HG03108 (cell line): ENCODE data around the gene CEP135.
"Not testable (repeated sequence)": the region's sequence is repeated elsewhere in the genome, so short reads cannot be mapped to it uniquely, and the experiment has no call there.

Experiments
- ATAC-seq: cut with Tn5 transposase; IDR thresholded peaks from one replicate; pipeline ENCODE4 v1.9.1; 2021; ENCODE audit warnings: moderate library complexity; ENCODE audit not compliant: unreplicated experiment

CEP135 gene

DNA sequence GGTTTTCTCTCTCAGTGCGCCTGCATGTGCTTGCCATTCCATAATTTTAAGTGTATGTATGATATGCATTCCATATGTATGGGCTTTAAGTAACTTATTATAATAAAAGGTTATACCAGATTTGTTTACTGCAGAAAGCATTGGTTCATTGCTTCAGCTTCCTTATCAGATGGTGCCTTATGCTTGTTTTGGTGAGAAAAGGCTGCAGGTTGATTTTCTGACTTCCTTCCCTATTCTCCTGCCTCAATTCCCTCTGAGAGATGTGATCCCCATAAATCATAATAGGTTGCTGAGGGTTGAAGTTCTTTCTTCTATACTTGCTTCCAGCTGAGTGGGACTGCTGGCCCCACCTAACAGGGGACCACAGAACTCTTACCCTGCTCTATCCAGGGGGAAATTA lies 10.3 kb upstream of the CEP135 start:
- ATAC-seq = no peak

DNA sequence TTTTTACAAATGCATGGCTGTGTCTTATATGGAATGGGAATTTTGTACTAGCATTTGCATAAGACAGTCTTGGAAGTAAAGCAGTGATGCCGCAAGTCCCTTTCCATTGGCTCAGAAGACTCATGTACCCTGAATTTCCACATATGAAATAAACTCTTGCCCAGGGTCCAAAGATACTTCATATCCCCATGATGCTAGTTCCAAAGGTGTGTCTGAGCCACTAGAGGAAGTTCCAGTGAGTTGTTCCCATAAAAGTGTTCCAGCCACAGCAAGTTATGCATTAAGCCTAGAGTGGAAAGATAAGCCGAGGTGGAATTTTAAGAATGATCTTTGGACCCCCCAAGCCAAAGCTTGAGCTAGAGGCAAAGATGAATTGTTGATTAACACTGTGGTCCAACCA lies 9.3 kb upstream of the CEP135 start:
- ATAC-seq = no peak

- ATAC-seq = no peak
Measured at GRCh38 chr4:55941881-55942396, 6.8 kb upstream of the CEP135 start.

- ATAC-seq = no peak
Measured at GRCh38 chr4:55947254-55947882, 1.4 kb upstream of the CEP135 start.

DNA sequence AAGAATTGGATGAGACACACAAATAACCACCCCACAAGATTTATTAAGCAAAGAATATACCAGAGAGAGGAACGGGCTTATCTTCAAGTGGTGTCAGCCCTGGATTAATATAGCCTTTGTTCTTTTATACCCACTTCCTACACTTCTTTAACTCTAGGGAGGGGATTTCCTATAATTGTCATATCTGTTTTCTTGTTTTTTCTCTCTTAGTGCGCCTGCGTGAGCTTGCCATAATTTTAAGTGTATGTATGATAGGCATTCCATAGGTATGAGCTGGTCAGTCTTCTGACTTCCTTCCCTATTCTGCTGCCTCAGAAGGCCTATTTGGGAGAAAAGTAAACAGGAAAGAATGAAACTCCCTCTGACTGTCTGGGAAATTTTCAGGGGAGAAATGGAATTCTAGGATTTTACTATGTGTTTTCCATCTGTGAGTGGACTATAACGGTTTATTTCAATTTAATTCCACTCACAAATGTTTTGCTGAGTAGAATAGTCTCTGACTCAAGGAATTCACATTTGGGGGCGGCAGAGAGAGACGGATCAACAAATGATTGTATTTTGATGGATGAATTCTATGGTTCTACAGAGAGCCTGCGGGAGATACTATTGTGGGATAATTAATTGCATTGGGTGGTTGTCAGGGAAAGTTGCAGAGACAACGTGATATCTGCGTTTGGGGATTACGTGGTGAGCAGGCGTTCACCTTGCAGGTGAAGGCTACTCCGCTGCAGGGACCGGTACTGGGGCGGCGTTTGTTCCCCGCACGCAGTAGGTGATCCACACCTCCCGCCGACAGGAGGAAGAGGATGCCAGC lies 626 bp upstream of the CEP135 start:
- no peak for ATAC-seq

DNA sequence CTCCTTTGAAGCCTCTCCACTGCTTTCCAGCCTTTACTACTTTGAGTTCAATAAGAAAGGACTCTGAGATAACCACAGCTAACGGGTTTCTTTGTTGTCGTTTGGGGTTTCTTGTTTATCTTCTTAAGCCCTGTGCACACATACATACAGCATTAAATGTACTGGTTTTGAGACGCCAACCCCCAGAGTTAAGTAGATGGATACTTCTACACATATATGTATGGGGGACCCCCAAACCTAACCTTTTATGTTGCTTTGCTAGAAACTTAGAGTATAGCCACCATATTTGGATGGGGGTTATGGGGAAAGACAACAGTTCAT lies 697 bp downstream of the CEP135 start:
- no peak for ATAC-seq

GRCh38 chr4:55951191-55951922 lies 2.6 kb downstream of the CEP135 start:
- ATAC-seq = no peak

DNA sequence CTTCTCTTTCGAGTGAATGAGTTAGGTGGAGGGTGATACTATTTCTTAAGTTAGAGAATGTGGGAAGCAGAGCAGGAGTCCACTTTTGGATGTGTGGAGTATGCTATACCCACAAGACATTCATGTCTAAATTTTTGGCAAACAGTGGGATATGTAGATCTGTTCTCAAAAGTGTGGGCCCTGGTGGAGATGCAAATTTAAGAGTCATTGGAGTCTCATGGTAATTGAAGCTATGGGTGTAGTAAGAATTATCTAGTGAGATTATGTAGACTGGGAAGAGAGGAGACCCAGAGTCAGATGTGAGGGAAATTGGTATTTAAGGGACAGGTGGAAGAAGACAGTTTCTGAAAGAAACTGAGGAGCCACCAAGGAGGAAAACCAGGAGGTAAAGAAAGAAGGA lies 7.0 kb downstream of the CEP135 start:
- ATAC-seq = no peak

DNA sequence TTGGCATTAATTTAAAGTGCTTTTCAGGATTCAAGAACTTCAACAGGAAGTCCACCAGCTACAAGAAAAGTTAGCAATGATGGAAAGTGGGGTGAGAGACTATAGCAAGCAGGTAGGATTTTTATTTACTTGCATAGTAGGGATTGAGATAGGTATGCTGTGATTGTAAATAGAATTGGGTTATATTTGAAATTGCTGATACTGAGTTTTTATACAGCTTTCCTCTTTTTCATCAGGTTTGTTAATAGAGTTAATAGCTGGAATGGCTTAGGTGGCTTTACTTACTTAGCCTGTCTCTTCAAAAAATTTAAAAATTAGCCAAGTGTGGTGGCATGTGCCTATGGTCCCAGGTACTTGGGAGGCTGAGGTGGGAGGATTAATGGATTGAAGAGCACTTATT lies 10.9 kb downstream of the CEP135 start:
- ATAC-seq = no peak

GRCh38 chr4:55964046-55964445 lies 15.3 kb downstream of the CEP135 start:
- ATAC-seq = no peak

DNA sequence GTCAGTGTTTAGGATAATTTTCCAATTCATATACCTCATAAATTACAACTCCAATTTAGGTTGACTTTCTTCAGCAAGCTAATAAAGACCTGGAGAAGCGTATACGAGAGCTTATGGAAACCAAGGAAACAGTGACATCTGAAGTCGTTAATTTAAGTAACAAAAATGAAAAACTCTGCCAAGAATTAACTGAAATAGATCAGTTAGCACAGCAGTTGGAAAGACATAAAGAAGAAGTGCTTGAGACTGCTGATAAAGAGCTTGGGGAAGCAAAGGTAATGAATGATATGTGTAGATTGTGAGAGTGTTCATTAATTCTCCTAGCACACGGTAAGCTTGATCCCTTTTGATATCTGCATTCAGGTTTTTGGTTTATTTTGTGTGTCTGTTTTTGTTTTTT lies 16.8 kb downstream of the CEP135 start:
- ATAC-seq = no peak

GRCh38 chr4:55966324-55966723 lies 17.6 kb downstream of the CEP135 start:
- ATAC-seq = not testable (repeated sequence)

- no peak for ATAC-seq
Measured at GRCh38 chr4:55967376-55967775, 18.6 kb downstream of the CEP135 start.

DNA sequence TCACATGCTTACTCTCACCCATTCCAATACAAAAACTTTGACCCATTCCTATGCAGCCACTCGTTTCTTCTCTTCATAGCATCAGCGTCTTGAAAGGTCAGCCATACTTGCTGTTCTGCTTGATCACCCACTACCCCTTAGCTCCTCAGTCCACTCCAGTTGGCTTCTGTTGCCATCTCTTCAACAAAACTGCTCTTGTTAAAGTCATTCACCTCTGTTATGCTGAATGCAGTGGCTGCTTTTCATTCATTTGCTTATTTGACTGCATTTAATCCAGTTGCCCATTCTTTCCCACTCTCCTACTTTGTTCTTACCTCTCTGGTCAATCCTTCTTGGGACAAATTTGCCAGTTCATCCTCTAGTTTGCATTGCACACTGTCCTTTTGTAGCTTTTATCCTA lies 24.9 kb downstream of the CEP135 start:
- no peak for ATAC-seq

DNA sequence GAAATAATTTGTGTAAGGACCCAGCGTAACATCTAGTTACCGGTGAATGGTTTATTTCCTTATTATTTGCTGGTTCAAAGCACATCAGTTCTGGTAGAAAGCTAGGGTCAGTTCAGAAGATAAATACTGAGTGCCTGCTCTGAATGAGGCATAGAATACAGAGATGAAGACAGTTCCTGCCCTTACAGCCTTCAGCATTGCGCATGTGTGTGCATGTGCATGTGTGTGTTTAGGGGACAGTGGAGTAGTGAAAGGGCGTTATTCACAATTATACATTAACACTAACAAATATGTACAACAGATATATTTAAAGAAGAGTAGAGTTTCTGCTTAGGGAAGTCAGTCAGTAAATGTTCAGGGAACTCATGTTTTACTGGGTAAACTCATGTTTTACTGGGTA lies 29.1 kb downstream of the CEP135 start:
- no peak for ATAC-seq

GRCh38 chr4:55979562-55979961 lies 30.8 kb downstream of the CEP135 start:
- ATAC-seq = no peak

DNA sequence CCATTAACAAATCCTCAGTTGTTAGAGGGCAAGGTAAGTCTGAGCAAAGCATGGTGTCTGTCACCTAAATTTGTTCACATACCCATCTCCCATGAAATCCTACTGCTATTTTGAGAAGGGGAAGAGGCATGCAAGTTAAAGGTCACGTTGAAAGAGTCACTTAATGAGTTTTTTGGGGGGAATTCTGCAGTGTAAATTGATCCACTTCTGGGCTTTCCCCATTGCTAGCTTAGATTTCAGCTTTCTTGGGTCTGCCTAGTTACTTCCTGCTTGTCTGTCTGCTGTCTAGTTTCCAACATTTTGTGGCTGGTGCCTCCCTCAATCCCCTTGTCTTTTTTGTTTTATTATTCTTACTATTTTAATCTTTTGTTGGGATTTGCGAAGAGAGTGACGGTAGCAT lies 32.0 kb downstream of the CEP135 start:
- ATAC-seq = no peak

DNA sequence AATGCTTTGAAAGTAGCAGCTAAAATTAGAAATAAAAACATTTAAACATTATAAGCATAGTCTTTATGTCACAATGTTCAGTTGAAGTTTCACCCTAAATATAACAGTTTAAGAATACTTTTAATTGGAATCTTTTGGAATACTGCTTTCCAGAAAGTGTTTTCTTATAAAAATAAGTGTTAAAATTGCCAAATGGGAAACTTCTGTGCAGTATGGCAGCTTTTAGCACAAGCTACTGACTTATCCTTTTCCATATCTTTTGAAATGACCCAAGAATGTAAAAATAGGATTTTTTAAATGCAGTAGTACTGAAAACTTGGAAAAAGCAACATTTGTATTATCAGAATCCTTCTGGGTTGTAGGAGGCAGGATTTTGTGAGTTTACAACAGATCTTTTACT lies 34.2 kb downstream of the CEP135 start:
- ATAC-seq = no peak

GRCh38 chr4:55989766-55990165 lies 41.0 kb downstream of the CEP135 start:
- ATAC-seq = no peak

- peak; percentile 72 for ATAC-seq
Measured at GRCh38 chr4:55993994-55994663, 45.4 kb downstream of the CEP135 start.

- ATAC-seq = no peak
Measured at GRCh38 chr4:55996646-55997045, 47.9 kb downstream of the CEP135 start.
